ENCODE measurements around the gene VIL1. TPM values are rescaled to one million over a fixed set of nuclear protein-coding genes. Genes with fewer than 3 reads are reported as not detected.

Gene VIL1
- total and polyA plus RNA-seq, 9 donors = 0.05 to 1.3 (median 0.38) TPM; not detected in 6

GRCh38 chr2:218465987-218466633 lies 47.2 kb downstream of the VIL1 start:
- Histone ChIP-seq H3K4me3 (no peak overlapping the region), H3K9me3 (no peaks in the 10 kb centered on the region), H3K27ac (no peak overlapping the region), H3K36me3 (no peaks in the 10 kb centered on the region), H3K27me3 (no peaks in the 10 kb centered on the region), H3K4me1 (ENCODE audit: insufficient read depth) (no peaks in the 10 kb centered on the region)
- intact Hi-C loops (cut with DNase I) = loop anchor here in 3 of 4 donors (5.0 to 10.0 kb wide), 4 partner anchors 59 to 191 kb away; partner anchors contain the start of genes AAMP (in 1 of the 3), PNKD (in 1 of the 3) and TMBIM1 (in 1 of the 3)
- no peak for DNase-seq
- TF ChIP-seq CTCF (IDR thresholded peaks at IDR 0.05) (peak in 2 of 3 donors; percentile 6 to 41), POLR2A (IDR thresholded peaks at IDR 0.05) (no peak), EP300 (IDR thresholded peaks at IDR 0.05) (no peak)
- WGBS, 3 donors = 6 to 13% (median 7%) methylated on average over 3 of the region's 3 CpGs

GRCh38 chr2:218470448-218470847 lies 51.5 kb downstream of the VIL1 start:
- Histone ChIP-seq H3K9me3 (no peaks in the 10 kb centered on the region), H3K27ac (no peak overlapping the region), H3K4me3 (no peak overlapping the region), H3K27me3 (no peaks in the 10 kb centered on the region), H3K4me1 (ENCODE audit: insufficient read depth) (no peaks in the 10 kb centered on the region), H3K36me3 (no peaks in the 10 kb centered on the region)
- WGBS, 3 donors = 0% methylated on average over 1 of the region's 1 CpG
- DNase-seq = no peak
- no peak for TF ChIP-seq CTCF (IDR thresholded peaks at IDR 0.05)
- no peak for TF ChIP-seq EP300 (IDR thresholded peaks at IDR 0.05)
- TF ChIP-seq POLR2A (IDR thresholded peaks at IDR 0.05) = no peak
- intact Hi-C loops (cut with DNase I) = no loop called here

GRCh38 chr2:218471036-218471435 lies 52.1 kb downstream of the VIL1 start:
- 91 to 96% (median 94%) methylated on average over 2 of the region's 2 CpGs for WGBS, 3 donors
- no peak overlapping the region for H3K27ac ChIP-seq
- no peaks in the 10 kb centered on the region for H3K27me3 ChIP-seq
- H3K4me3 ChIP-seq = no peak overlapping the region
- TF ChIP-seq EP300 (IDR thresholded peaks at IDR 0.05) = no peak
- TF ChIP-seq CTCF (IDR thresholded peaks at IDR 0.05) = no peak
- no peak for TF ChIP-seq POLR2A (IDR thresholded peaks at IDR 0.05)
- no peaks in the 10 kb centered on the region for H3K36me3 ChIP-seq
- DNase-seq = no peak
- intact Hi-C loops (cut with DNase I) = no loop called here
- no peaks in the 10 kb centered on the region for H3K9me3 ChIP-seq
- no peaks in the 10 kb centered on the region for H3K4me1 ChIP-seq (ENCODE audit: insufficient read depth)

- no peak overlapping the region for H3K27ac ChIP-seq
- no peak overlapping the region for H3K4me3 ChIP-seq
- no peaks in the 10 kb centered on the region for H3K4me1 ChIP-seq (ENCODE audit: insufficient read depth)
- H3K36me3 ChIP-seq = no peaks in the 10 kb centered on the region
- DNase-seq = no peak
- H3K9me3 ChIP-seq = no peaks in the 10 kb centered on the region
- TF ChIP-seq EP300 (IDR thresholded peaks at IDR 0.05) = no peak
- TF ChIP-seq POLR2A (IDR thresholded peaks at IDR 0.05) = no peak
- TF ChIP-seq CTCF (IDR thresholded peaks at IDR 0.05) = no peak
- intact Hi-C loops (cut with DNase I) = no loop called here
- H3K27me3 ChIP-seq = no peaks in the 10 kb centered on the region
- WGBS, 3 donors = 82 to 91% (median 91%) methylated on average over 5 of the region's 5 CpGs
These were observed 53.1 kb downstream of the VIL1 start for GRCh38 chr2:218471982-218472381.

All from ovary (tissue), 9 donors.